GM11168 (cell line): Measurements from ENCODE around the gene ALKBH4.
"Not testable (repeated sequence)": the region's sequence is repeated elsewhere in the genome, so short reads cannot be mapped to it uniquely, and the experiment has no call there.

Source experiments
- in situ Hi-C: fragments of 300-500 bp; cut with MboI; formaldehyde crosslinking; loops from one replicate; pipeline ENCODE4 v1.12.0; 2022; ENCODE audit warnings: low sequenced_read_pairs; ENCODE audit not compliant: unreplicated experiment

ALKBH4 gene

DNA sequence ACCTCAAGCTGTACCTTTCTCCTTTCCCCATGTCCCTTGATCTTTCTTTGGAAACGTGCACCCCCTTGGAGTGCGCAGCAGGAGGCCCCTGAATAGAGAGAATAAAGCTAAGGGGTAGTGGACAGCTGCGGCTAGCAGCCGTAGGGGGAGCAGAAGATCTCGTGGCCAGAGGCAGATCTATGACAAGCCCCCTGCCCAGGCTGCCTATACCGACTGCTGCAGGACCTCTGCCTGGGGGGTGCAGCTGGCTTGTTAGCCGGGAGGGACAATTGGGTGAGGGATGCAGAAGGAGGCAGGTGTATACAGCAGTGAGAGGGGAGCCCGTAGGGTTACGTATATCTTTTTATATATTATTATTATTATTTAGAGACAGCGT is 14.5 kb upstream of the ALKBH4 start:
- in situ Hi-C loops = not testable (repeated sequence)

DNA sequence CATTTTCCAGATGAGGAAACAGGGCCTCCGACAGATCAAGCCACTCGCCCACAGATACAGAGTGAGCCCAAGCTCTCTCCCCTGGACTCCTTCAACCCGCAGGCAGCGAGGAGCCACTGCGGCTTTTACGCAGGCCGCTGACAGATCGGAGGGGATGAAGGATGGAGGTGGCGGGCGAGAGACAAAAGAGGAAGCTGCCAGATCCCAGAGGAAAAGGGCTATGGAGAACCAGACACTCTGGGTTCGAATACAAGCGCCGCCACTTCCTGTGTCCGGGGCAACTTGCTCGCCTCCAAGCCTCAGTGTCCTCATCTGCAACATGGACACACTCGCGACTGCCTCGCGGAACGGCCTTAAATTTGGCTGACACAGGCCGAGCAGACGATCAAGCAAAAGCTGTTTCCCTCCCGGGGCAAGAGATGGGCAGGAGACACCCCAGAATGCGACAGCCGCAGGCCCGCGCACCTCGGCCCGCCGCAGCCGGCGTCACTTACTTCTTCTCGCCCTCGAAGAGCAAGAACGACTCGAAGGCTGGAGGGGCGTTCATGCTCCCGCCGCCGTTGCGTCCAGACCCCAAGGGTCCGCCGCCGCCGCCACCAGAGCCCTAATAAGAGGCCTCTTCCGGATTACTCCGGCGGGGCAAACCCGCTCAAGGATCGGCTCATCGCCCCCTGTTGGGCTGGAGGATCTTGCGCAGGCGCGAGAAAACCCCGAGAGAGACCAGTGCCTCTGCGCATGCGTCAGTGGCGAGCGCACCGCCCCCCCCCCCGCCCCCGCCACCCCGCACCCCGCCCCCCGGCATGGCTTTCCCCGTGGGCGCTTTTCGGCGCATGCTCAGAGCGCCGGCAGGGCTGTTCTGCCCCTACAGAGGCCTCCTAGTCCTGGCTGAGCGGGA is 13.9 kb upstream of the ALKBH4 start, which contains the start of gene POLR2J:
TSS of gene POLR2J (minus strand) at position 609 of the 895 bp plus-strand sequence. CDS start at position 547, 62 bp downstream.
- in situ Hi-C loops = not testable (repeated sequence)

DNA sequence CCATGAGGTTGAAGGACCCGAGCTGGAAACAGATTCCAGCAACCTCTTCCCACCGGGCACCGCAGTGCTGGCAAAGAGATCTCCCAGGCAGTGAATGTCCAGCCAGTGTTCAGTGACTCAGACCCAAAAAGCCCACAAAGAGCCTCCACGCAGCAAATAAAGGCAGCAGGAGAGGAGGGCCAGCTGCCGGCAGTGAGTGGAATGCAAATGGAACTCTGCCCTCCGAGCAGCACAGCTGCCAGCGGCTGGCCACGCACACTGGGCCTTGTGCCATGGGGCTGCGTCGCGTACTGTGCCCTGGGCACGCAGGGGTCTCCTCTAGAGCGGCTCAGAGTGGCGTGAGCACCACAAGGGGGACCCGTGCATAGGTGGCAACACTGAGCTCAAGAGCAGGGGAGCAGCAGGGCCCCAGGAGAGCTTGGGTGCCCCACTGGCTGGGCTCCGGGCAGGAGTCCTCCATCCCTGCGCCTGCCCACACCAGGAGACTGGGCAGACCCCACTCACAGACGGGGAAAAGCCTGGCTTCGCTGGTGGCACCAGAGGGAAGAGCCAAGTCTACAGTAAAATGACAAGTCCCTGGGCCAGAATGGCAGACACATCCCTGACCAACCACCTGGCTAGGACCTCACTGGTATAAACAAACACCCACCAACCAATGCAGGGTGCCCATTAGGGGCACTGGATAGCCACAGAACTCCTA is 10.2 kb upstream of the ALKBH4 start:
- in situ Hi-C loops = not testable (repeated sequence)

DNA sequence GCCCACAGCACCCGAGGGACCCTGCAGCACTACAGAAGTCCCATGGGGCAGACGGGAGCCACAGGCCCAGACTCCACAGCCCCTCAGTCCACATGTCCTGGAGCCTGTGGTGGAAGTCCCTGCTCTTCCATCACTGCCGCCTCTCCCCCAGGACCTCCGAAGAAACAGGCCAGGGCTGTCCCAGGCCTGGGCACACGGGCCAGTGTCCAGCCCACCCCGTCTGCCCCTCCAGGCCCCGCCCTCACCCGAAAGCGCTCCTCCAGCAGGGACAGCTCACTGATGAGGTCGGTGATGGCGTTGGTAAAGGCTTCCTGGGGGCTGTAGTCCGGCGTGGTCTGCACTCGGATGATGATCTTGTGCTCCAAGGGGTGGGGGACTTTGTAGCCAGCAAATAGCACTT is 9.5 kb upstream of the ALKBH4 start:
- in situ Hi-C loops = not testable (repeated sequence)

DNA sequence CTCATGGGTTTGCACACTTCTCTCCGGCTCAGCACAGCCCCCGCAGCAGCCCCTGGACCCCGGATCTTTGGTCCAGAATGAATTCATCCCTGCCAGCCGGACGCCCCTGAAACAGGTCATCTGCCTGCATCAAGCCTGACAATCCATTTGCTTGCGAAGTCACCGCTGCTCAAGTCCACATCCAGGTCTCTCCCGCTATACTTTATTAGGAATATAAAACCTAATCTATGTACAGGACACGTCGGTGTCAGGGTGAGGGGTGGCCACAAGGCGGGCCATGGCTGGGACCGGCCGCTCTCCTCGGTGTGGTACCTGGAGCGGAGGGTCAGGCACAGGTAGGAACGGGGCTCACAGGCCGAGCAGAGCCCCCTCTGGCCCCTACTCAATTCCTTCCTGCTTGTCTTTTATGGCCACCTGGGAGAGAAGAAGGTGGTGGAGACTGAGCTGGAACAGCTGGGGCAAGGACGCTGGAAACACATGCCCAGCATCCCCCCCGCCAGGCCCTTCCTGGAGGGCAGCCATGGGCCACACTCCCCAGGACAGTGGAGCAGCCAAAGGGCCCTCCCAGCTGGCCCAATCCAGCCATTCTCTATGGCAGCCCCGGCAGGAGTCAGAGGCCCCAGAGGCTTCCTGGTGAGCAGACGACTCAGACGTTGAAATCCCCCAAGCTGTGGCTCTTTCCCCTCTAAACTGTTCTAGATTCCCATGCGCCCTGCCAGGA is 8.8 kb upstream of the ALKBH4 start:
- in situ Hi-C loops = no loop called here

DNA sequence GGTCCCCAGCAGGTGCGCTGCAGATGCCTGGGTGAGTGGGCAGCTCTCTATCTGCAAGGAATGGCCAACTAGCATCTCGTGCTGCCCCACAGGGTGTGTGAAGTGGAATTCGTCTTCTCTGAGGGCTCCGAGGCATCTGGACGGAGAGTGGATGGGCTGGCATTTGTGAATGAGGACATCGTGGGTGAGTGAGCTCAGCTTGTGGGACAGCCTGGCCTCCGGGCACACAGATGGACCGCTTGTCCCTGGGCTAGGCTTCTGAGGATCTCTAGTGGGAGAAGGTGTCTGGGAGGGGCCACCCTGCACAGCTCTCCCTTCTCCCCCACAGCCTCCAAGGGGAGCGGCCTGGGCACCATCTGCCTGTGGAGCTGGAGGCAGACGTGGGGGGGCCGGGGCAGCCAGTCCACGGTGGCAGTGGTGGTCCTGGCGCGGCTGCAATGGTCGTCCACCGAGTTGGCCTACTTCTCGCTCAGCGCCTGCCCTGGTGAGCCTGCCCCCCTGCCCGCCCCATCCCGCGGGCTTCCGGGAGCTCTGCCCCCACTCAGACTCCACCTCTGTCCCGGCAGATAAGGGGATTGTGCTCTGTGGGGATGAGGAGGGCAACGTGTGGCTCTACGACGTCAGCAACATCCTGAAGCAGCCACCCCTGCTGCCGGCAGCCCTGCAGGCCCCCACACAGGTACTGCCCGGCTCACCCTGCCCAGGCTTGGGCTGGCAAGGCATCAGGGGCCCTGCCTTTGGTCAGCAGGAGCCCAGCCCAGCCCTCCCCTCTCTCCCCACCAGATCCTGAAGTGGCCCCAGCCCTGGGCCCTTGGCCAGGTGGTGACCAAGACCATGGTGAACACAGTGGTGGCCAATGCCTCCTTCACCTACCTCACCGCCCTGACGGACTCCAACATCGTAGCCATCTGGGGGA is 7.7 kb upstream of the ALKBH4 start:
- in situ Hi-C loops = no loop called here

DNA sequence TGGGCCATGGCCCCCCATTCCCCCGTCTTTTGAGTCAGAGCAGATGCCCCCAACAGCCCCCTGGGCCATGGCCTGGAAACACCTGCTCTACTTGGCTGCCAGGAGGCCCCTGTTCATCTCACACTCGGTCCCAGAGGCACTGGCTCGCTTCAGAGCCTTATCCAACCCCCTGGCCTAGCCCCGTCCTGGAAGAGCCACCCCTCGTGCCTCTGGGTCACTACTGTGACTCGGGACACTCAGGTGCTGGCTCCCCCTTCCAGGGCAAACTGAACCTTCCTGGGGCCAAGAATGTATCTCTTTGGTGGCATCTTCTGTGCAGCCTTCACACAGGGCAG is 7.1 kb upstream of the ALKBH4 start:
- in situ Hi-C loops = no loop called here

DNA sequence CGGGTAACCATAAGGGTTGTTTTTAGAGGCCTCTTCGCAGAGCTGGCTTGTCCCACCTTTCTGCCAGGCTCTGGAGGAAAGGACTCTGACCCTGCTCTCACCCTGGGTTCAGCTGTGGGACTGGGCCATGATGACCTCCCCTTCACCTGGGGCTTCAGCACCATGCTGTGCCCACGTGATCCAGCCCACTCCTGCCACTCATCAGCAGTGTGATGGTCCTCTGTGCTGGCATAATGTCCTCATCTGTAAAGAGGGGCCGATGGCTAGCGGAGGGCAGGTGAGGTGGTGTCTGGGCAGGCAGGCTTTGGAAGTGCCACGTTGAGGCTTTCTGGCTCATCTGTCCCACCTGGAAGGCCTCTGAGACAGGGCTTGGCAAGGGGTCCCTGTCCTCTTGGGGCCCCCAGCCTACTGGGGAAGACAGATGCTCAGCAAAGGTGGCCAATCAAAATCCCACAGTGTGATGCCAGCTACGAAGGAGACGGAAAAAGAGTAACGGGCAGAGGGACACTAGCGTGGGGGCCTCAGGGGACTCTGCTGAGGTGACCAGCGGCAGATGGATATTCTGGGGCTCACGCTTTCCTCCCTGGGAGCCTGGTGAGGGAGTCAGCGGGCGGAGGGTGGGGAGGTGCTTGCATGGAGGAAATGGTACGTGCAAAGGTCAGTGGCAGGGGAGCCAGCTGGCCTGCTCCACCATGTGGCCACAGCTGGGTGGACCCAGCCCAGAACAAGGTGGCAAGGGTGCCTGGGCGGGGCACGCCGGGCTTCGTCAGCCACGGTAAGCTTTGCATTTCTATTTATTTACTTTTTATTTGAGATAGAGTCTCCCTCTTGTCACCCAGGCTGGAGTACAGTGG is 5.5 kb upstream of the ALKBH4 start:
- in situ Hi-C loops = no loop called here

DNA sequence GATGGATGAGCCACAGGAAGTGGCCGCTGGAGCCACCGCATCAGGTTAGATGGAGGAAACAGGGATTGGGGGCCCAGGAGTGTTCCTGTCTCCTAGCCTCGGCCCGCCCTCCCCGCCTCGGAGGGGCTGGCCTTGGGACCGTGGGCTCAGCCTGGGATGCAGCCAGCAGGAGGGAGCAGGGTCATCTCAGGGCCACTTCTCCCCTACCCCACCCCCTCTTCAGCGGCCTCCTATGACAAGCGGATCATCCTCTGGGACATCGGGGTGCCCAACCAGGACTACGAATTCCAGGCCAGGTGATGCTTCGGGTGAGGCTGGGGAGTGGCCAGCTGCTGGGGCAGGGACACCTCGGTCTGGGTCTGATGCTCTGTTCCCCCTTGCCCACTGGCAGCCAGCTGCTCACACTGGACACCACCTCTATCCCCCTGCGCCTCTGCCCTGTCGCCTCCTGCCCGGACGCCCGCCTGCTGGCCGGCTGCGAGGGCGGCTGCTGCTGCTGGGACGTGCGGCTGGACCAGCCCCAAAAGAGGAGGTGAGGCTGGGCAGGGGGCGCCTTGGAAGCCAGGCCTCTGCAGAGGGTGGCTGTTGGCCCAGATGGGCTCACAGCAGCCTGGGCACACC is 4.8 kb upstream of the ALKBH4 start:
- in situ Hi-C loops = no loop called here

DNA sequence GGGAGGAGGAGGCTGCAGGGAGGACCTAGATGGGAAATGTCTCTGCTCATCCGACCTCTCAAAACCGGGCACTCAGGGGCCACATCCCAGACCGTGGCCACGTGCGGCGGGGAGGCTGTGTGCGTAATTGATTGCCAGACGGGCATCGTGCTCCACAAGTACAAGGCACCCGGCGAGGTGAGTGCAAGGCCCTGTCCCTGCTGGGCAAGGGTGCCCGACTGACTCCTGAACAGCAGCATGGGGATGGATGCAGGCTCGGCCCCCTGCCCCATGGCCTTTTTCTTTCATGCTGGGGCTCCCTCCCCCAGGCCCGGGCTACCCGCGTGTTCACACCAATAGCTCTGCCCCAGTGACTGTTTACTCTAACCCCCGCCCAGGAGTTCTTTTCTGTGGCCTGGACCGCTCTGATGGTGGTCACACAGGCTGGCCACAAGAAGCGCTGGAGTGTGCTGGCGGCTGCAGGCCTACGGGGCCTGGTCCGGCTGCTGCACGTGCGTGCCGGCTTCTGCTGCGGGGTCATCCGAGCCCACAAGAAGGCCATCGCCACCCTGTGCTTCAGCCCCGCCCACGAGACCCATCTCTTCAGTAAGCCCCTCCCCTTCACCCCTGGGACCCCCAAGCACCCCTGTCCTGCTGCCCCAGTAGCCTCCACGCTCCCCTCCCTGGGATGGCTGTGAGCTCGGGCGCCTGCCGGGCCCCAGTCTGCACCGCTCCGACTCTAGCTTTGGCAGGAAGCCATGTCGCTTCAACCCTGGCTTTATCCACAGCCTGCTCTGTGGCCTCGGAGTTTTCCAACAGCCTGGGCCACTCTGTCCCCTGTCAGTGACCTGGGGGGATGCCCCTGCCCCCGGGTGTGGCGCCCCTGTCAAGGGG is 4.1 kb upstream of the ALKBH4 start:
- in situ Hi-C loops = no loop called here

DNA sequence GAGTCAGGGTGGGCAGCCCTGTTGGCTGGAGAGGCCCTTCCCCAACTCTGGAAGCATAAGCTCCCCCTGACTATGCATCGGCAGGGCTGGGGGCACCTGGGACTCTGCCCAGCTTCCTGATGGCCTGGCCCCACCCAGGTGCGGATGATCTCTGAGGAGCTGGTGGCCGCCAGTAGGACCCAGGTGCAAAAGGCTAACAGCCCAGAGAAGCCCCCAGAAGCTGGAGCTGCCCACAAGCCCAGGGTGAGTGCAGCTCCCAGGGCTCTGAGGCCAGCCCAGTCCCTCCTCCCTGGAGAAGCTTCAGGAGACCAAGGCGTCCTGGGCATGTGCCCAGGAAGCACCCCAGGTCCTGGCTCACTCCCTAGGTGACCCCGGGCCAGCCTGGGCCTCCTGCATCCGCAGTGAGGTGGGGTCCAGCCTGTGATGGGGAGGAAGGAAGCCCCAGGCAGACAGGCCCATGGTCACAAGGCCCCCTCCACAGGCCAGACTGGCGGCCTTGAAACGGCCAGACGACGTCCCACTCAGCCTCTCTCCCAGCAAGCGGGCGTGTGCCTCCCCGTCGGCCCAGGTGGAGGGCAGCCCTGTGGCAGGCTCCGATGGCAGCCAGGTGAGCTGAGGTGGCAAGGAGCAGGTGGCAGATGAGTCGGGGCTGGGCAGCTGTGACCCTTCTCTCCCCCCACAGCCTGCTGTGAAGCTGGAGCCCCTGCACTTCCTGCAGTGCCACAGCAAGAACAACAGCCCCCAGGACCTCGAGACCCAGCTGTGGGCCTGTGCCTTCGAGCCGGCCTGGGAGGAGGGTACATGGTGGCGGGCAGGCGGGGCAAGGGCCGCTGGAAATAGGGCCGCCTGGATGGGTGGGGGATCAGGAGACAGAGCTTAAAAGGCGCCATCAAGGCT is 3.2 kb upstream of the ALKBH4 start:
- in situ Hi-C loops = no loop called here

DNA sequence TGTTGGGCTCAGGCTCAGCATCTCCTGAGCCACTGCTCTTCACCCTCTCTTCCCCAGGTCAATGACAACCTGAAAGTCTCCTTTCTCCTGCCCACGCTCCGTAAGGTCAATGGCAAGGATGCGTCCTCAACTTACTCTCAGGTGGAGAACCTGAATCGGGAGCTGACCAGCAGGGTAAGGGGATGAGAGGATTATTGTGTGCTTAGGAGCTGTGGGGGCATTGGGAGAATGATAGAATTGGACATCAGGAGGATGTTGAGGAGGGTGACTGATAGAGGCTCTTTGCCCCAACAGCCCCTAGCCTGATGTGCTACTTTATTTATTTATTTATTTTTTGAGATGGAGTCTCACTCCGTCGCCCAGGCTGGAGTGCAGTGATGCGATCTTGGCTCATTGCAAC is 1.4 kb upstream of the ALKBH4 start:
- in situ Hi-C loops = no loop called here

DNA sequence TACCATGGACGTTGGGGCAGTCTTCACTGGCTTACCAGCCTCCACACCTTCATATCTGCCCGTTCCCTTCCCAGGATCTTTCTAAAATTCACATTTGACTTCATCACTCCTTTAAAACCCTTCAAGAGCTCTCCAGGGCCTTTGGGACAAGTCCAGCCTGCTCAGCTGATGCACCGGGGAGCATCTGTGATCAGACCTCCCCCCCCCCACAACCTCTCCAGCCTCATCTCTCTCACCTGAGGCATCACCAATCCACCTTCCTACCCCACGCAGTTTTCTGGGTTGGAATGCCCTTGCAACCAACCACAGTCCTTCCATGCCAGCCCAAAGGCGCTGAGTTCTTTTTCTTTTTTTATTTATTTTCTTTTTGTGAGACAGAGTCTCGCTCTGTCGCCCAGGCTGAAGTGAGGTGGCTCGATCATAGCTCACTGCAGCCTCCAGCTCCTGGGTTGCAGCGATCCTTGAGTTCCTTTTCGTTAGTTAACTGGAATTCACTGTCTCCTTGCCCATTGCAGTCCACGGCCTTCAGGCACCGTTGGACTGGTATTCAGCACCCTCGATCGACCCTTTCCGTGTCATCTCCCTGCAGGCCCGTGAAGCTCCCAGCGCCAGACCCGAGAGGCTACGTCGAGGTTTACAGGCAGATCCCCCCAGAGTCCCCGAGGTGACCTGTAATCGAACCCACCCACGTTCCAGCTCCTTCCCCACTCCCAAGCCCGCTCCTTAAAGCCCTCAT is 654 bp downstream of the ALKBH4 start:
- in situ Hi-C loops = loop anchor here (5.0 kb wide), 1 partner anchor 57 kb away; no protein-coding TSS in a partner anchor

DNA sequence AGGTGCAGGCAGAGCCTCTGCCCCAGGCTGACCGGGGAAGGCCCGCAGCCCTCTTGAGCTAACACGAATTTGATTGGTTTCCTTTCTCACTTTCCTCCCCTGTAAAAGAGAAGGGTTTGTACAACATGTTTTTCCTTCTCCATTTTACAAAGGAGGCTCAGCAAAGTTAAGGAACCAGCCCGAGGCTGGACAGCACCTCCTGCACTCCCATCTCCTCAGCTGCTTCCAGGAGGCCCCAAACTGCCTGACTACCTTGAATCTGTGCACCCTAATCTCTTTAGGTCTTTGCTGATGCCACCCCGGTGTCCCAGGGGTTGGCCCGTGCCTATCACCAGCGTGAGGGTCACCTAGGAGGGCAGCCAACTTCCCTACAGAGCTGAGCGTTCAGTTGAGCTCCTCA is 4.2 kb downstream of the ALKBH4 start:
- in situ Hi-C loops = loop anchor here (5.0 kb wide), 1 partner anchor 53 kb away; no protein-coding TSS in a partner anchor

DNA sequence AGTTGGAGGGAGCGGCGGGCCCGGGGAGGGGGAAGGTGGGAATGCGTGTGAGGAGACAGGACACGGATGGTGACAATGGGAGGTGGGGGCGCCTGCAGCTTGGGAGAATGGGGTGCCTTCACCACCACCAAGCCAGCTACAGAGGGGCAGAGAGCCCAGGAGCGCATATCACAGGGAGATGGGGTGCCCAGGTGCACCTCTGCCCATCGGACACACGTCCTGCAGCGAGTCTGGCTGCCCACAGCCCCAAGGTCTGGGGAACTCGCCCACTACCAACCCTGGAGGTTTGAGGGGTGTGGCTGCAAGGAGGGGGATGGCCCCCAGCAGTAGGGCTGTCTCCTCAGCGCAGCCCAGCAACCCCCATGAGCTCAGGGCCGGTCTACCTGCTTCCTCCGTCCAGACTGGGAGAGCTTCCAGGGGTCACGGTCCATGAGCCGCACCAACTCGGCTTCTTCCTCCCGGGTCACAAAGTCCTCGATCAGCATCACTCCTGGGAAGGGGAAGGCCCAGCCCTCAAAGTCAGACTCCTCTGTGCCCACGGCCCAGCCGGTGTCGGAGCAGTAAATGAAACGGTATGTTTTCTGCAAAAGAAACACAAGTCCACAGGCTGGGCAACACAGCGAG is 5.3 kb downstream of the ALKBH4 start:
- in situ Hi-C loops = no loop called here
